Colon (tissue), 2 donors: ENCODE results near the gene CHRNB4.
"Not testable (repeated sequence)": the region's sequence is repeated elsewhere in the genome, so short reads cannot be mapped to it uniquely, and the experiment has no call there.

ENCODE experiments used
- FAIRE-seq: peaks from 2 replicates; lab custom pipeline; 2012; peaks lifted over from hg19 to GRCh38; lab: Jason Lieb, UNC
- donor health status: control.
- donor health status: control.

CHRNB4 gene

GRCh38 chr15:78641102-78641748 is at the start of gene CHRNB4:
CHRNB4 (minus strand) TSS chr15:78641210; CDS start chr15:78641133, 77 bp downstream.
- FAIRE-seq = no peak

- FAIRE-seq = no peak
Measured at GRCh38 chr15:78689626-78690025, 48.6 kb upstream of the CHRNB4 start.

GRCh38 chr15:78685925-78686324 is 44.9 kb upstream of the CHRNB4 start:
- FAIRE-seq = no peak

GRCh38 chr15:78685159-78685921 is 44.3 kb upstream of the CHRNB4 start:
- FAIRE-seq = no peak

- FAIRE-seq = no peak
Measured at GRCh38 chr15:78684657-78685056, 43.6 kb upstream of the CHRNB4 start.

GRCh38 chr15:78683599-78683998 is 42.6 kb upstream of the CHRNB4 start:
- FAIRE-seq = not testable (repeated sequence)

GRCh38 chr15:78682693-78683410 is 41.8 kb upstream of the CHRNB4 start:
- no peak for FAIRE-seq

GRCh38 chr15:78682004-78682651 is 41.1 kb upstream of the CHRNB4 start:
- FAIRE-seq = no peak

- FAIRE-seq = no peak
Measured at GRCh38 chr15:78681281-78682003, 40.4 kb upstream of the CHRNB4 start.

GRCh38 chr15:78680431-78681075 is 39.5 kb upstream of the CHRNB4 start:
- no peak for FAIRE-seq

- no peak for FAIRE-seq
Measured at GRCh38 chr15:78679089-78679511, 38.1 kb upstream of the CHRNB4 start.

GRCh38 chr15:78676424-78677110 is 35.6 kb upstream of the CHRNB4 start:
- FAIRE-seq = no peak

GRCh38 chr15:78675617-78676360 is 34.8 kb upstream of the CHRNB4 start:
- no peak for FAIRE-seq

- FAIRE-seq = no peak
Measured at GRCh38 chr15:78675206-78675605, 34.2 kb upstream of the CHRNB4 start.

- FAIRE-seq = no peak
Measured at GRCh38 chr15:78673917-78674444, 33.0 kb upstream of the CHRNB4 start.

- no peak for FAIRE-seq
Measured at GRCh38 chr15:78673476-78673875, 32.5 kb upstream of the CHRNB4 start.

GRCh38 chr15:78672285-78673014 is 31.4 kb upstream of the CHRNB4 start:
- no peak for FAIRE-seq

- no peak for FAIRE-seq
Measured at GRCh38 chr15:78671626-78672211, 30.7 kb upstream of the CHRNB4 start.

GRCh38 chr15:78668987-78669386 is 28.0 kb upstream of the CHRNB4 start:
- FAIRE-seq = no peak
